GM23338 (cell line): ENCODE results near the gene IL36RN.

ENCODE experiments used
- CREB1 ChIP-seq: fragments of 250-450 bp; sonication (Bioruptor Pico); IDR thresholded peaks from 2 replicates; pipeline ENCODE4 v1.5.0; 2020; ENCODE audit warnings: low read depth, mild to moderate bottlenecking, moderate library complexity
- ETS1 ChIP-seq: IDR thresholded peaks from 2 replicates; pipeline ENCODE4 v1.6.1; 2016; ENCODE audit warnings: antibody characterized with exemption
- EZH2 ChIP-seq: fragments of 200-600 bp; sonication (generic); IDR thresholded peaks from one replicate; pipeline ENCODE4 v1.8.0; 2017; ENCODE audit warnings: antibody characterized with exemption, mild to moderate bottlenecking, low read depth; ENCODE audit not compliant: unreplicated experiment
- EZH2phosphoT487 ChIP-seq: fragments of 200-600 bp; sonication (generic); IDR thresholded peaks from one replicate; pipeline ENCODE4 v1.8.1; 2018; ENCODE audit warnings: antibody characterized with exemption; ENCODE audit not compliant: unreplicated experiment
- JUNB ChIP-seq: IDR thresholded peaks from one replicate; pipeline ENCODE4 v1.6.1; 2016; ENCODE audit warnings: antibody characterized with exemption; ENCODE audit not compliant: unreplicated experiment
- POLR2AphosphoS5 ChIP-seq: IDR thresholded peaks from 2 replicates; pipeline ENCODE4 v1.6.1; 2016; ENCODE audit warnings: antibody characterized with exemption, low read depth
- REST ChIP-seq: IDR thresholded peaks from one replicate; pipeline ENCODE4 v1.6.1; 2018; ENCODE audit warnings: antibody characterized with exemption; ENCODE audit not compliant: unreplicated experiment
- STAT1 ChIP-seq: IDR thresholded peaks from one replicate; pipeline ENCODE4 v1.6.1; 2016; ENCODE audit warnings: antibody characterized with exemption; ENCODE audit not compliant: unreplicated experiment
- ZNF114 ChIP-seq: fragments of 250-450 bp; sonication (Bioruptor Pico); IDR thresholded peaks from 2 replicates; pipeline ENCODE4 v1.5.0; 2020; ENCODE audit warnings: mild to moderate bottlenecking, moderate library complexity
- TF ChIP-seq, protein P1 (sequence below), 2 experiments: fragments of 200-600 bp in 1 of 2; sonication (generic) in 1 of 2; conservative IDR thresholded peaks; 2 replicates each; pipeline versions ENCODE4 v1.5.1 to v1.6.1; 2016 to 2017; ENCODE audit warnings: antibody characterized with exemption in 2 of 2, low read depth in 2 of 2, mild to moderate bottlenecking in 2 of 2, moderate library complexity in 1 of 2

DNA sequence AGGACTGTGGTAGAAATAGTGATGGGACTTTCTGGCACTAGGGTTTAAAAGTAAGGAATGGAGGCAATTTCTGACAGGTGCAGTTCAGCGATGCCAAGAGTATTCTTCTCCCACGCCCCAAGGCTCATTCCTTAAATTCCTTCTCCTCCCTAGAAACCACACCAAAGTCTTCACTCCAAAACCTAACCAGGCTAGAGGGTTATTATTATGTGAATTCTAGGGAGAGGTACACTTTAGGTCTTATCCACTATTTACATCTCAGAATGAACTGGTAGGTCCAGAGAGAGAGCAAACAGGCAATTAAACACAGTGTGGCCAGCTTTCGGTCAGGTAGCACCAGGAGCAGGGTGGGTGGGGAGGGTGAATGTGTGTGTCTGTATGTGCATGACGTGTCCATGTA is 20.1 kb downstream of the IL36RN start:
- TF ChIP-seq REST, result no peak
- TF ChIP-seq EZH2, result no peak
- TF ChIP-seq, protein P1, sequence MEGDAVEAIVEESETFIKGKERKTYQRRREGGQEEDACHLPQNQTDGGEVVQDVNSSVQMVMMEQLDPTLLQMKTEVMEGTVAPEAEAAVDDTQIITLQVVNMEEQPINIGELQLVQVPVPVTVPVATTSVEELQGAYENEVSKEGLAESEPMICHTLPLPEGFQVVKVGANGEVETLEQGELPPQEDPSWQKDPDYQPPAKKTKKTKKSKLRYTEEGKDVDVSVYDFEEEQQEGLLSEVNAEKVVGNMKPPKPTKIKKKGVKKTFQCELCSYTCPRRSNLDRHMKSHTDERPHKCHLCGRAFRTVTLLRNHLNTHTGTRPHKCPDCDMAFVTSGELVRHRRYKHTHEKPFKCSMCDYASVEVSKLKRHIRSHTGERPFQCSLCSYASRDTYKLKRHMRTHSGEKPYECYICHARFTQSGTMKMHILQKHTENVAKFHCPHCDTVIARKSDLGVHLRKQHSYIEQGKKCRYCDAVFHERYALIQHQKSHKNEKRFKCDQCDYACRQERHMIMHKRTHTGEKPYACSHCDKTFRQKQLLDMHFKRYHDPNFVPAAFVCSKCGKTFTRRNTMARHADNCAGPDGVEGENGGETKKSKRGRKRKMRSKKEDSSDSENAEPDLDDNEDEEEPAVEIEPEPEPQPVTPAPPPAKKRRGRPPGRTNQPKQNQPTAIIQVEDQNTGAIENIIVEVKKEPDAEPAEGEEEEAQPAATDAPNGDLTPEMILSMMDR (conservative IDR thresholded peaks at IDR 0.05; ENCODE audit: low read depth in 2 of 2), result no peak
- no peak for TF ChIP-seq EZH2phosphoT487
- no peak for TF ChIP-seq POLR2AphosphoS5
- no peak for TF ChIP-seq JUNB
- no peak for TF ChIP-seq CREB1 (CRISPR knock-in tag)
- no peak for TF ChIP-seq ZNF114
- no peak for TF ChIP-seq STAT1
- no peak for TF ChIP-seq ETS1
